ENCODE data around the gene PRKG1. TPM values are rescaled to one million over a fixed set of nuclear protein-coding genes. Genes with fewer than 3 reads are reported as not detected.

The PRKG1 gene
- total and polyA plus RNA-seq, 2 donors (not counting 1 experiment from before 2014, with no cell fraction given): not detected

- intact Hi-C loops (cut with micrococcal nuclease): no loop called here
- Mint-ChIP-seq H3K9me3 (ENCODE audit: insufficient read depth) (no peaks in the 10 kb centered on the region), H3K4me3 (no peak overlapping the region), H3K27ac (no peak overlapping the region), H3K27me3 (no peaks in the 10 kb centered on the region), H3K4me1 (no peaks in the 10 kb centered on the region)
- Histone ChIP-seq H3K4me1 (ENCODE audit: control insufficient read depth in 2 of 2, insufficient read depth in 2 of 2, low read length in 2 of 2) (no peaks in the 10 kb centered on the region), H3K9me3 (ENCODE audit: control extremely low read depth in 1 of 3, control insufficient read depth in 2 of 3, insufficient read depth in 1 of 3, low read length in 2 of 3) (peaks cover 0 to 18% (median 3%) of the 10 kb centered on the region in 3 donors), H3K27ac (ENCODE audit: low read length in 2 of 2) (no peak overlapping the region), H4K20me1 (ENCODE audit: control insufficient read depth, insufficient read depth, low read length, poor library complexity, severe bottlenecking) (no peaks in the 10 kb centered on the region), H3K36me3 (replicated peaks in 1 of 2; ENCODE audit: control extremely low read depth in 1 of 2, control insufficient read depth in 1 of 2, extremely low read depth in 1 of 2, insufficient read depth in 2 of 2, low read length in 1 of 2) (no peaks in the 10 kb centered on the region), H3K4me2 (replicated peaks; ENCODE audit: low read depth, low read length, poor library complexity, severe bottlenecking) (no peak overlapping the region), H3K4me3 (ENCODE audit: control extremely low read depth in 1 of 5, extremely low read depth in 1 of 5, insufficient read depth in 1 of 5, low read depth in 2 of 5, low read length in 4 of 5) (no peak overlapping the region), H3K27me3 (replicated peaks in 1 of 4; ENCODE audit: control extremely low read depth in 1 of 4, control insufficient read depth in 3 of 4, insufficient read depth in 4 of 4, low read length in 3 of 4) (no peaks in the 10 kb centered on the region), H3K79me2 (ENCODE audit: control insufficient read depth, insufficient read depth, low read length) (no peaks in the 10 kb centered on the region), H2AFZ (ENCODE audit: insufficient read depth, low read depth, low read length, poor library complexity, severe bottlenecking) (no peak overlapping the region), H3K9ac (ENCODE audit: low read length) (no peak overlapping the region)
- WGBS (ENCODE audit: insufficient coverage): 93% methylated on average over 5 of the region's 5 CpGs
- POLR2A ChIA-PET: no interaction called here
- TF ChIP-seq CTCF (IDR thresholded peaks at IDR 0.05): no peak
- no peak for TF ChIP-seq EZH2 (IDR thresholded peaks at IDR 0.05; ENCODE audit: borderline replicate concordance, insufficient read depth, low read depth, low read length, poor library complexity, severe bottlenecking)
- no peak for ATAC-seq (ENCODE audit: low read depth)
- CTCF ChIA-PET: no interaction called here
- DNase-seq: no peak
These were observed 1273.0 kb downstream of the PRKG1 start for GRCh38 chr10:52347327-52347667.

Small RNAs within 50 kb of the gene (small RNA-seq; reads per million reads assigned to genes)
- not detected for gene MIR605 (ENCODE audit: insufficient read length, low read depth, low replicate concordance)

Other genes starting within 250 kb of the PRKG1 start
- gene A1CF, start 188.9 kb upstream of the PRKG1 start, total RNA-seq: not detected in 2 replicates
- not detected in 2 replicates for gene A1CF, start 188.9 kb upstream of the PRKG1 start, polyA plus RNA-seq

All from B cell (primary cell).